ENCODE measurements around the gene LEMD3.
"Not testable (repeated sequence)": the region's sequence is repeated elsewhere in the genome, so short reads cannot be mapped to it uniquely, and the experiment has no call there.

The LEMD3 gene

GRCh38 chr12:65280306-65280705 lies 110.9 kb downstream of the LEMD3 start:
- no peak for DNase-seq

- DNase-seq: no peak
Observed at GRCh38 chr12:65282840-65283239, 113.5 kb downstream of the LEMD3 start.

GRCh38 chr12:65285532-65285931 lies 116.1 kb downstream of the LEMD3 start:
- not testable (repeated sequence) for DNase-seq

GRCh38 chr12:65287426-65287825 lies 118.0 kb downstream of the LEMD3 start:
- no peak for DNase-seq

GRCh38 chr12:65292241-65292640 lies 122.9 kb downstream of the LEMD3 start:
- DNase-seq: no peak

GRCh38 chr12:65293735-65294134 lies 124.4 kb downstream of the LEMD3 start:
- no peak for DNase-seq

GRCh38 chr12:65294641-65295262 lies 125.4 kb downstream of the LEMD3 start:
- no peak for DNase-seq

- no peak for DNase-seq
Observed at GRCh38 chr12:65296508-65297265, 127.3 kb downstream of the LEMD3 start.
